Keratinocyte (primary cell): ENCODE data around the gene MXRA5. TPM values are rescaled to one million over a fixed set of nuclear protein-coding genes. Genes with fewer than 3 reads are reported as not detected.

ENCODE experiments used
- DNase-seq: peaks from one replicate; pipeline ENCODE4 v3.0.0-alpha.2; 2011; ENCODE audit warnings: low read depth, missing footprints, low spot score
- FAIRE-seq: peaks from 2 replicates; lab custom pipeline; 2011; peaks lifted over from hg19 to GRCh38; lab: Jason Lieb, UNC
- H2AFZ ChIP-seq: 2 replicates; pipeline ENCODE4 v1.6.0; 2012; ENCODE audit warnings: low read length, control low read depth, inconsistent platforms; ENCODE audit not compliant: control insufficient read depth
- H3K27ac ChIP-seq: 2 replicates; pipeline ENCODE4 v1.5.1; 2011; ENCODE audit warnings: low read length; ENCODE audit not compliant: control insufficient read depth, insufficient read depth
- H3K27me3 ChIP-seq: 3 replicates; pipeline ENCODE4 v1.6.0; 2011; ENCODE audit warnings: low read length; ENCODE audit not compliant: control insufficient read depth, insufficient read depth; ENCODE audit errors: extremely low read depth
- H3K36me3 ChIP-seq, 2 experiments: 2 replicates in 1 of 2; 3 replicates in 1 of 2; pipeline ENCODE4 v1.5.1; 2011; ENCODE audit warnings: low read length in 2 of 2, mild to moderate bottlenecking in 1 of 2; ENCODE audit not compliant: control insufficient read depth in 2 of 2, insufficient read depth in 2 of 2; ENCODE audit errors: extremely low read depth in 1 of 2
- H3K4me1 ChIP-seq: 3 replicates; pipeline ENCODE4 v1.5.1; 2011; ENCODE audit warnings: low read length; ENCODE audit not compliant: control insufficient read depth, insufficient read depth; ENCODE audit errors: extremely low read depth
- H3K4me2 ChIP-seq: 3 replicates; pipeline ENCODE4 v1.6.0; 2011; ENCODE audit warnings: low read depth, low read length; ENCODE audit not compliant: control insufficient read depth, insufficient read depth; ENCODE audit errors: extremely low read depth
- H3K4me3 ChIP-seq, 3 experiments: fragments of 200-600 bp in 1 of 3; sonication (generic) in 1 of 3; 2 replicates in 2 of 3; 3 replicates in 1 of 3; pipeline ENCODE4 v1.5.1; 2011 to 2016; ENCODE audit warnings: low read length in 3 of 3, mild to moderate bottlenecking in 3 of 3, control low read depth in 2 of 3, inconsistent platforms in 1 of 3, low read depth in 1 of 3, mixed read lengths in 1 of 3, mixed run types in 1 of 3, moderate library complexity in 1 of 3; ENCODE audit not compliant: control insufficient read depth in 2 of 3, insufficient read depth in 2 of 3; ENCODE audit errors: extremely low read depth in 1 of 3
- H3K79me2 ChIP-seq: 2 replicates; pipeline ENCODE4 v1.6.0; 2012; ENCODE audit warnings: low read length; ENCODE audit not compliant: control insufficient read depth, insufficient read depth
- H3K9ac ChIP-seq: 3 replicates; pipeline ENCODE4 v1.6.0; 2011; ENCODE audit warnings: low read length; ENCODE audit not compliant: control insufficient read depth, insufficient read depth; ENCODE audit errors: extremely low read depth
- H3K9me1 ChIP-seq: 3 replicates; pipeline ENCODE4 v1.6.0; 2011; ENCODE audit warnings: low read length; ENCODE audit not compliant: control insufficient read depth, insufficient read depth; ENCODE audit errors: extremely low read depth
- H3K9me3 ChIP-seq: 2 replicates; pipeline ENCODE4 v1.5.1; 2012; ENCODE audit warnings: low read depth, low read length; ENCODE audit not compliant: control insufficient read depth
- H4K20me1 ChIP-seq: 3 replicates; pipeline ENCODE4 v1.6.0; 2011; ENCODE audit warnings: low read length; ENCODE audit not compliant: control insufficient read depth, insufficient read depth; ENCODE audit errors: extremely low read depth
- CTCF ChIP-seq, 3 experiments: IDR thresholded peaks in 1 of 3; conservative IDR thresholded peaks in 1 of 3; optimal IDR thresholded peaks in 1 of 3; 2 replicates in 2 of 3; 3 replicates in 1 of 3; pipeline versions ENCODE3 to v1.5.1; 2011; ENCODE audit warnings: low read length in 3 of 3, mild to moderate bottlenecking in 3 of 3, moderate library complexity in 2 of 3, control low read depth in 1 of 3, inconsistent platforms in 1 of 3; ENCODE audit not compliant: insufficient read depth in 2 of 3; ENCODE audit errors: extremely low read depth in 1 of 3
- EZH2 ChIP-seq: IDR thresholded peaks from one replicate; pipeline ENCODE4 v1.6.1; 2012; ENCODE audit warnings: inconsistent platforms, mild to moderate bottlenecking, low read length, moderate library complexity
- dilution Hi-C: fragments of 300-500 bp; cut with MboI; formaldehyde crosslinking; loops from one replicate; pipeline ENCODE4 v1.7.0; 2020; ENCODE audit warnings: low sequenced_read_pairs; ENCODE audit not compliant: extremely low pct_ligation_motif_present
- polyA plus RNA-seq, 5 experiments: library from polyadenylated mRNA; depleted of rRNA in 3 of 5; stranded (reverse) in 3 of 5; stranded (forward) in 1 of 5; unstranded in 1 of 5; fragments of >200 nt; gene quantifications; 1 replicate in 1 of 5; 2 replicates in 3 of 5; 3 replicates in 1 of 5; pipeline versions ENCODE4 v1.2.1 to v1.2.3, GENCODE V29; 2011 to 2012; ENCODE audit warnings: missing spikeins in 2 of 5, low read depth in 1 of 5, low replicate concordance in 1 of 5

MXRA5 gene
- polyA plus RNA-seq, 1 donor (not counting 4 experiments of a cell fraction or from before 2014, with no cell fraction given) = 6.5 TPM

GRCh38 chrX:3370656-3371055, 24.2 kb upstream of the MXRA5 start:
- Histone ChIP-seq H3K4me2 (peak overlapping the region; percentile 61), H3K27ac (peak overlapping the region; percentile 78), H2AFZ (no peak overlapping the region), H3K27me3 (no peaks in the 10 kb centered on the region), H3K9me3 (no peaks in the 10 kb centered on the region), H3K4me3 (no peak overlapping the region), H4K20me1 (no peaks in the 10 kb centered on the region), H3K4me1 (peaks cover 15% of the 10 kb centered on the region), H3K79me2 (no peaks in the 10 kb centered on the region), H3K9ac (no peak overlapping the region), H3K9me1 (no peaks in the 10 kb centered on the region), H3K36me3 (no peaks in the 10 kb centered on the region)
- DNase-seq = peak; percentile 93
- dilution Hi-C loops = no loop called here
- TF ChIP-seq EZH2 (no peak), CTCF (optimal IDR thresholded peaks at IDR 0.05 in 1 of 3, IDR thresholded peaks at IDR 0.05 in 1 of 3, conservative IDR thresholded peaks at IDR 0.05 in 1 of 3; ENCODE audit: extremely low read depth in 1 of 3, insufficient read depth in 2 of 3, low read length in 3 of 3) (no peak)
- FAIRE-seq = peak; percentile 88

GRCh38 chrX:3362956-3363355, 16.5 kb upstream of the MXRA5 start:
- Histone ChIP-seq H3K9me1 (no peaks in the 10 kb centered on the region), H3K79me2 (no peaks in the 10 kb centered on the region), H3K9ac (no peak overlapping the region), H3K4me2 (peak overlapping the region; percentile 20), H3K36me3 (no peaks in the 10 kb centered on the region), H2AFZ (no peak overlapping the region), H3K27me3 (no peaks in the 10 kb centered on the region), H4K20me1 (no peaks in the 10 kb centered on the region), H3K9me3 (no peaks in the 10 kb centered on the region), H3K4me1 (peaks cover 8% of the 10 kb centered on the region), H3K4me3 (no peak overlapping the region), H3K27ac (no peak overlapping the region)
- TF ChIP-seq CTCF (optimal IDR thresholded peaks at IDR 0.05 in 1 of 3, IDR thresholded peaks at IDR 0.05 in 1 of 3, conservative IDR thresholded peaks at IDR 0.05 in 1 of 3; ENCODE audit: extremely low read depth in 1 of 3, insufficient read depth in 2 of 3, low read length in 3 of 3) (no peak), EZH2 (no peak)
- dilution Hi-C loops = no loop called here
- FAIRE-seq (peak; percentile 97), DNase-seq (peak; percentile 54)
